Non-pigmented ciliary epithelial cell (primary cell): Measurements from ENCODE around the gene NAV3.
A peak's percentile ranks its signal among the peaks of the same experiment; 100 is the strongest.
"Not testable (repeated sequence)": the region's sequence is repeated elsewhere in the genome, so short reads cannot be mapped to it uniquely, and the experiment has no call there.

Source experiments
- DNase-seq: peaks from one replicate; pipeline ENCODE4 v3.0.0-alpha.2; 2010; ENCODE audit warnings: low read depth

Gene NAV3

DNA sequence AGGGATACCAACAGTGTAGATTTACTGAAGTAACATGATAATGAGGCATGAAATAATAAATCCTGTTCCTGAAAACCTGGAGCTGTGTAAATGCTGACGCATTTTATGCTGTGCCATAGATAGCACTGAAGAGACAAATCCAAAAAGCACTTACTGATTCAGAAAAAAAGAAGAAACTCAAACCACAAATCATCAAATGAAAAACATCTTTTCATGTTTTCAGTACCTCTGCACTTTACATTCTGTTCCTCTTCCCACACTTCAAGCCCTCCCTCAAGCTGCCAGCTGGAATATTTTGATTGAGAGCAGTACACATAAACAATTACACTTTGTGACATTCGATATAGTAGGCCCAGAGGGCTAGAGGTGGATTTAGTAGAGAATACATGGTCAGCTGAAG is 362.3 kb downstream of the NAV3 start:
- no peak for DNase-seq

DNA sequence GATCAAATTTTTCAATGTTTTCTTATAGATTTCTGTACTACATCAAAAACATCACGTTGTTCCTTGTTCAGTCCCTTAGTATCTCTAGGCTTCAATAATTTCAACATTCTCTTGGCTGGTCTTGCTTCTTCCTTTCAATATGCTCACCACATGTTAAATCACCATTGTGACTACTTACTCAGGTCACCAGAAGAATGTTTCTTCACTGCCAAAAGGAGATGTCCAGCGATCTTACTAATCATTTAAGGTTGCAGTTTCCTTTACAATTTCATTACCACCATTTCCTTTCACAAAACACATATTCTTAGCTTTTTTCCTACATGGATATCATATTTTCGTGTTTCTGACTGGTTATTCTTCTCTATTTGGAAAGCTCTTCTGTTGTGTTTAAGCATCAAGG is 363.8 kb downstream of the NAV3 start:
- peak; percentile 83 for DNase-seq

DNA sequence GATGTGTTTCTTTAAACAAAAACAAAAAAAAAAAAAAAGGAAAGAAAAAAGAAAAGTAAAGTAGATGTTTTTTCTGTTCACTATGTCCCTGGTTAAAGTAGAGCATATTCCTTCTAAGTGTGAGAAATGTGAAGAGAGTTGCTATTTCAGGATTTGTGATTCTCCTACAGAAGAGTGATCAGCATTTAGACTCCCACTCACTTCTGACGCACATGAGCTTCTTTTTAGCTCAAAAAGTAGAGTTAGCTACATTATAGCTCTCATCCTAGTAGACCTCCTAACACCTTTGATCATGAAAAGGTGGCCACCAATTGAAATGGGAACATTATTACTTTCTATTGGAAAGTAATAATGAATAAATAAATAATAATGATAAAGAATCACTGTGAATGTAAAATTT is 368.2 kb downstream of the NAV3 start:
- no peak for DNase-seq

DNA sequence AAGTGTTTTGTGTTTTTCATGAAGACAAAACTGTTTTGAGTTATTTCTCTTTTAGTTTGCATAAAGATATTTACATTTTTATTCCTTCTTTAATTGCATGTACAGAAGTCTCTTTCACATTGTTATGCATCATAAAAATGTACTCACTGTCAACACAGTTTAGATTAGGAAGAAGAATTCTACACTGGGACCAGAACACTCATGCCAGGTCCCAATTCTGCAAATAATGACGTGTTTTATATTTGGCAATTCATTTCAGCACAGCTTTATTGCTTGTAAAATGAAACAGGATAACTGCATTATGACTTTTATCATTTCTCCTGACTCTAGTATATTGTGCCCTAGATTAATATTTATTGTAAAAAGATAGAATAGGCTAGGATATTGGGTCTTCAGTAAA is 369.2 kb downstream of the NAV3 start:
- DNase-seq: no peak

DNA sequence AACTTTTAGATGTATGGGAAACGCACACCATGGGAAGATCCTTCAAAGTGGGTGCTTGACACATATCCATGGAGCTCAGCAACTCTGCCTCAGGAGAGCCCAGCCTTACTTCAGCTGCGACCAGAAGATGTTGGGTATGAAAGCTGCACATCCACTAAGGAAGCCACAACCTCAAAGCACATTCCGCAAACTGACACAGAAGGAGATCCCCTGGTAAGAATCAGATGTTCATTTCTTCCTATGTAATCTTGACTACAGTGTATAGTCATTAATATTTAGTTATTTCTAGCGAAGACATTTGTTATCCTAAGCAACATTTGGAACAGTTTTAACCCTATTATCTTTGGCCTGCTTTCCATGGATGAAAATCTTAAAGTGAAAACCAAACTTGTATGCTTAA is 374.2 kb downstream of the NAV3 start:
- DNase-seq: no peak

DNA sequence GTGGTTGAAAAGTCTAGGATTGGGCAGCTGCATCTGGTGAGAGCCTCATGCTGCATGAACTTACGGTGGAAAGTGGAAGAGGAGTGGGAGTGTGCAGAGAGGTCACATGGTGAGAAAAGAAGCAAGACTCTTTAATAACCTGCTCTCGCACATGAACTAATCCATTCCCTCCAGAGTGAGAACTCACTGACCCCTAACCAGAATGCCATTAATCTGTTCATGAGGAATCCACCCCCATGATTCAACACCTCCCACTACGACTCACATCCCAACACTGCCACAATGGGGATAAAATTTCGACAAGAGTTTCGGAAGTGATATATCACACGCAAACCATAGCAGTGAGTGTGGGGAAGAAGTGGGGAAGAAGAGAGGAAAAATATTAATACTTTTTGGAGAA is 377.4 kb downstream of the NAV3 start:
- no peak for DNase-seq

DNA sequence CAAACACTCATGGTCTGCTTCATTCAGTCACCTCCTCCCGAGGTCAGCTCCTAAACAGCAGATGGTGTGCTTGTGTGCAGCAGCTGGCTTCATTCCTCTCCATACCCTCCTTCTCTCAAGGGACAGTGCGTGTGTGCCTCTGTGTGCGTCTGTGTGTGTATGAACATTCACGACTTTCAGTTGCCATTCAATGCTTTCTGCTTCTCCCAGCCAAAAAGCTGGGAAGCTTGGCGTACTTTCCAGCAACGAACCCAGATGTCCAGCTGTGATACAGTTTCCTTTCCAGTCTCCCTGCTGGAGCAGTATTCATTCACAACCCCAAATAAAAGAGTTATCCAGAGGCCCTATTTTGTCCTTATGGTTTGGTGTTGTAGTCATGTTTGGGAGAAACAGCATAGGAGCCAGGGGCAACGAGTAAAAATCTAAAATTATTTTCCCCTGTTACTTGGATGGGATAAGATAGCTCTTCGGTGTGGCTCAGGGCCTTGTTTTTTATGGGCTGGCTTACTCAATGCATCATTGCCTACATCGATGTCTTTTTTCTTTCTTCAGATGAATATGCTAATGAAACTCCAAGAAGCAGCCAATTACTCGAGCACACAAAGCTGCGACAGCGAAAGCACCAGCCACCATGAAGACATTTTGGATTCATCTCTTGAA is 379.3 kb downstream of the NAV3 start:
- DNase-seq: no peak

DNA sequence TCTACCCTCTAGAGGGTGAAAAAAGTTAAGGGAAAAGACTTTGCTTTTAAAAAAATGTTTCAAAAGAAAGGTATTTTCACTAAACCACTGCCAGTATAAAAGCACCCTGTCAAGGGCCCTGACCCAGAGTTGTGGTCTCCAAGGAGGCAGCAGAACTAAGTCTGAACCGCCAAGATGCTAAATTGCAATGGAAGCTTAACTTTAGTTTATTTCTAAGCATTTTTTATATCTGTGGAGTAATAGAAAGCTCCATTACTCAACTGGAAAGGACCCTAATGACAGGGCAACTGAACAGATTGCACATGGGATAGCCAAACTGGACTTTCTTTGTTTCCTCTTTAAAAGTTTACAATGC is 379.8 kb downstream of the NAV3 start:
- no peak for DNase-seq

DNA sequence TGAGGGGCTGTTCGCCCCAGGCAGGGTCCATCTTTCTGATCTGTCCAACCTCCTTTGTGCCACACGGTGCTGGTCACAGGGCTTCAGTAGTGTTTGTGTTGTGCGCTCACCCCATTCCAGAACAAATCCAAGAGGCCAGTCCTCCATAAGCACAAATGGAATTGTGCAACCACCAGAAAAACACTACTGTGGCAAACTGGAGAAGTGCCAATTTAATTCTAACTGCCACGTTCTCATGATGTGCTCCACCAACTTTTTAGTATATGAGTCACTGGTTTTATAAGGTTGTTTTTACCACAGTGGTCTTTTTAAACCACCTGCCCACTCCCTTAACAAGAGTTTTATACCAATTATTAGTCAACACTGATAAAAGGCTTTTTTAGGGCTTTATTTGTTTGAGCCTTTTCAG is 380.2 kb downstream of the NAV3 start:
- DNase-seq: no peak

DNA sequence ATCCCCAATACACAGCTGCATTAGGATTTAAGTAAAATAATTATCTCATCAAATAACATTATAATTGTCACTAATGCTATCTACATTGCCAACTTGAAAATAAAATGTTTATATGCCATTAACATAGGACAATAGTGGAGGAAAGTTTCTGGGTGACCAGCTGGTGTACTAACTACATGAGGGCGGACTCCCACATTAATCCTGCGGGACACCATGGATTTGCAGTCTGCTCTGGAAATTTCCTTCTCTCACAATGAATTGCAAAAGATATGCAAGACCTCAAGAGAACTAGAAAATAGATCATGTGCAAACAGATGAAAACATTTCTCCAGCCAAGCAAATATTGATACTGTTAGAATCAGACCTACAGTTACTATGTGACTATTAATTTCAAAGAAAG is 390.1 kb downstream of the NAV3 start:
- no peak for DNase-seq

DNA sequence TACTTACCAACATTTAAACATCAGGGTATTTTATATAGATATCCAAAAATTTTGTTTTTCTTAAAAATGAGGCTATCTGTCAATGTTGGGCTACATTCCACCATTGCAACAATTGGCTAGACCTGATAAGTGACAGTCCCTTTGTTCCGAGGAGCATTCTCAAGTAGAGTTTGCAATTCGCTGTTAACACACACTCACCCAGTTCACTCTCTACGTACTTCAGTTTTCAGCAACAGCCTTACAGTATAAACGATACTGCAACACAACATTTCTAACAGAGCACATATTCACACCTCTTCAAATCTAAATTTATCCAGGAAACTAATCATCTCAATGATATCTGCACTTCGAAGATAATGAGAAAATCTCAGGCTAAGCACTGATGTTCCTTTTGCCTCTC is 393.5 kb downstream of the NAV3 start:
- DNase-seq: no peak

DNA sequence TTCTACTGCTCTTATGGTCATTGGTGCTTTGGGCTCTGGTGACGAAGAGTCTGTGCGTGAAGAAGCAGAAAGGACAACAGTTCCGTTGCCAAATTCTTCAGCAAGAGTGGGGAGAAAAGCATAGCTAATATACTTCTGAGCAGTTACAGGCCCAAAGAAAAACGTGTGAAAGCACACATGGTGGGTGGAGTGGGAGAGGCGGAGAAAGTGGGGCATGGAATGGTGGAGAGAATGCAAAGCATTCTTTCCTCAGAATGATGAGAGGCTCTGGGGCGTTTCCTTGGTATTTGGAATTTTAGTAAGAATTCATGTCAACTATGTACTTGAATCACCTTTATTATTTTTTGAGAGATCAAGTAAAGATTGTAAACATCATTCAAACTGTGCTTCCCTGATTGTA is 396.1 kb downstream of the NAV3 start:
- no peak for DNase-seq

DNA sequence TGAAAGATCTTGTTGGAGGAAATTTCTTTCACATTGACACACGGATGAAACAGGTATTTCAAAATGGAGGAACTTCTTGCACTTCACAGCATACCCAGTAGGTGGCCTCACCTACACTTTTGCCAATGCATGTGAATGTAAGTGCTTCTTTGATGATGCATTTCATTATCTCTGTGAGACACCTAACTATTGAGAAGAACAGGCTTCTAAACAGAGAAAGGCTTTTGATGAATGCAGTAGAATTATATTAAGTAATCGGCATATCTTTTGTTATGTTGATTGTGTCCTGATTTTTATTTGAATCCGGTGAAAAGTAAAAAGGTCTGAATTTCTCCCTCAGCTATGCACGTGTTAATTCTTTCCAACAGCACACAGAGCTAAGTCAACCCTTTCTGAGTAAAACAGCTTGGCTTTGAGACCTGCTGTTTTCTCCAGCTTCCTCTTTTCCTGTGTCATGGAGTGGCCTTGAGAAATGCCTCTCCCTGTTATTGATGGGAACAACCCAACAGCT is 399.0 kb downstream of the NAV3 start:
- peak; percentile 27 for DNase-seq

DNA sequence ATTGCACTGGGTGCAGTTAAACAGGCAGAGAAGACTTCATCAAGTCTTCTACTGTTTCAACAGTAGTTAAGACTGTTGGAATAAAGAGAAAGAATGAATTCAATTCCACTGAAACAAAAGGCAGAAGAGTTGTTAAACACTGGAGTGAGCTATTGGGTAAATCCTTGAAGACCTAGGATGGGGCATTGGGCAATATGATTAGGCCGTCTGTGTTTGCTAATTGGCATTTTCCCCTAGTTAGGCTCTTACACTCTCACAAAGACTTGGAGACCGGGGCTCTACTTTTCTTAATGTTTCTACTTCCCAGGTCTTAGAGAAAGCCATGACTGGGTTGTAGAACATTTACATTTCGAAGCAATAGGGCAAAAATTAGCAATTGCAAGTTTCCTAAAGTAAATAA is 402.1 kb downstream of the NAV3 start:
- no peak for DNase-seq

DNA sequence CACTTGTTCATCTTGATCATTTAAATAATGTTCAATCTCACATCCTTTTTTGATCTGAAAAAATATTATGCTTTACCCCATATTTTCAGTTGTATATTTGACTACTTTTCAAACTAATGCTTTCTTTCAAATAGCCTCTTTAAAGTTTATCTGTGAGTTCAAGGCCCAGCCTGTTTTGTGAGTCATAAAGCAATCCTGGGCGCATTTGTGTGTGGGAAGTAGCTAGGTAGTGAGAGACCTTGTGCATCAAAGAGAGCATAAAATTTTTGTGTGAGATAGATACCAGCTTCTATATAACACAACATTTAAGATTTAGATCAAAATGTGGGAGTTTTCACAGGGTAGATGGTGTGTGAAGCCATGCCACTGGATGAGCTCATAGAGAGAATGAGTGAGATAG is 405.6 kb downstream of the NAV3 start:
- DNase-seq: no peak

DNA sequence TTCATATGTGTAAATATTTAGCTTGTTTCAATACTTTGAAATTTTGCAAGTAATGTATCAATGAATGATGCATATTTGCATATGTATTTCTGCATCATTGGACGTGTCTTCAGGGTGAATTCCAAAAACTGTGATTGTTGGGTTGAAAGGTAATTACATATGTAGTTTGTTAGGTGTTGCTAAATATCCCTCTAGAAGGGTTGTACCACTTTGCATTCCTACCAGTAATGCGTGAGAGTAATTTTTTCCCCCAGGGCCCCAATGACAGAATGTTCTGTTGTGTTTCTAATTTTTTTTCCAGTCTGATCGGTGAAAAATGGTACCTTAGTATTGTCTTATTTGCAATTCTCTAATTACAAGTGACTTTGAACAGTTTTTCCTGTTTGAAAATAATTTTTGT is 408.9 kb downstream of the NAV3 start:
- no peak for DNase-seq

DNA sequence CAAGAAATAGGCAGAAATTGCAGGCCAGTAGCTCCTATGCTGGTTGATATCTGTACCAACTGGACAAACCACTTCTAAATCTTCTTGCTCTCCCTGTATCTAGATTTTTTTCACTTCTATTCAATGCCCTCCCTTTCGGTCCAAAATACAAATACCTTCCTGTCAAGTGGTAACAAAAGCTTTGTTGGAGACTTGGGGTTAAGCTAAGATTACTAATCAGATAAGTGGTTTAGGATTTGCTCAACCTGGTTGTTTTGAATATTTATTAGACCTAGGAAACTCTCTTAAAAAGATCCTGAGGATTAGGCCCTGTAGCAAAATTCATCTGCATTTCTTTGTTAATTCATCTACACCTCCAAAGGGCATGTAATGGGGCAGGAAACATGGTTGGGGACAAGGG is 410.1 kb downstream of the NAV3 start:
- no peak for DNase-seq

DNA sequence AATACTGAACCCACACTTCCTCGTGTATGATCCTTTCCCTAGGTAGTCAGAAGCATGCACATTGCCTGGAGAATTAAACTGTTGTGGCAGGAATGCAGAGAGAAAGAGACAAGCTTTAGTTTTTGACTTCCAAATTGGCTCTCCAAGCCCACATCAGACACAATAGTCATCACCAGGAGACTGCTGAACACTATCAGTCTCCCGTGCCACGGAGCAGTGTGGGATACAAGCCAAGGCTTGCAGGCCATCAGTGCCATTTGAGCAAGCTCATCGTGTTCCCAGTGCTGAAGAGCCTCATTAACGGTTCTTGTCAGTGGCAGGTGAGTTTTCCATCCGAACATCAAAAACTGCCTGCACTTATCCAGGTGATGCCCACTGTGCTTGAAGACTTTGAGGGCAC is 410.8 kb downstream of the NAV3 start:
- DNase-seq: no peak

DNA sequence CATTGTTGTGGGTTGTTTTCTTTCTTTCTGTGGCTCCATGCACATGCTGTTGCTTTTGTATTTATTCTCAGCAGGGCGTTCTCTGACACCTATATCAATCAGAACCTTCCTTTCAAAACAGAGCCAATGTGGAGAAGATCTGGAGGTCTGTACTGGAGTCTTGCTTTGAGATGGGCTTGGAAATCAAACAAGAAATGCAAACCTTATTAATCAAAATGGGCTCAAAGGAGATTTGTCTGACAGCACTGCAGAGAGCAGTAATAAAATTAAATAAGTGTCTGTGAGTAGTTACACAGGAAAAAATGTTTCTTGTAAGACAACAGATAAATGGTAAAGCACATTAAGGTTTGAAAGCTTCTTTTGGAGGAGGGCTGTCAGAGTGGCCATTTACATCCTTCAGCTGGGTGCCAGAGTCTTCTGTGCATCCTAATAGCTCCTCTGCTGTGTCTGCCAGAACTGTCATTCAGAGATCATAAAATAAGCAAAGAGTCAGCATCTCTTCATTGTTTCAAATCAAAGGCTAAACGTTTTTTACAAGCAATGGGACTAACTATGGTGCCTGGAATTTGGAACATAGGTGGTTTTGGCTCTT is 414.3 kb downstream of the NAV3 start:
- no peak for DNase-seq

DNA sequence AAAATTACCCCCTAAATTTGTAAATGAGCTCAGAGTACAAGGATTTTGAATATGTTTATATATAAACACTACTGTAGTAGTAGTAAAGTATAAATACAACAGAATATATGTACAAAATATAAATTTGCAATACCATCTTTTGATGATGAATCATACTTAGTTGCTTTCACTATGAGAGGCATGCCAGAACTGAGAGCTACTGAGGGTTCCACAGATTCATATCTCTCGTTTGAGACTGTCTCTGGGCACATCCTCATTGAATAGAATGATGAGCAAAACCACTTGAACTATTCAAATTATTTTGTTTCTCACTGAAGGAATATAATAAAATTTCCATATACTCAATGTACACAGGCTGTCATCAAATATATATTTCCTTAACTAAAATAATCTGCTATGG is 417.6 kb downstream of the NAV3 start:
- no peak for DNase-seq

DNA sequence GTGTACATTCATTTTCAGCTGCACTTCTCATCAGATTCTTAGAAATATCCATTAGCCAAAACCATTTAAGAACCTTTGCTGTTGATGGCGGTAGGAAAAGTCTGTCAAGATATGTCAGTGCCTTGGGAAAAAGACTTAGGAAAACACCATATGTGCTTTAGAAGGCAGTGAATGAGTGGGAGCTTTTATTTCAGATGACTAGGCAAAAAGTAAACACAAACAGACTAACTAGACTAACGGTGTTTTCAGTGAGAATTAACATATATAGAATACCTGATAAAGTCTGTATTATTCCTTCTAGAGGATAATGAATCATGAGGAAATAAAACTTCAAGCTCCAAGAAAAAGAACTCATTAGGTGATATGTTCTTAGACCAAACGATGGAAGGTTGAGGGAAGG is 418.9 kb downstream of the NAV3 start:
- no peak for DNase-seq

DNA sequence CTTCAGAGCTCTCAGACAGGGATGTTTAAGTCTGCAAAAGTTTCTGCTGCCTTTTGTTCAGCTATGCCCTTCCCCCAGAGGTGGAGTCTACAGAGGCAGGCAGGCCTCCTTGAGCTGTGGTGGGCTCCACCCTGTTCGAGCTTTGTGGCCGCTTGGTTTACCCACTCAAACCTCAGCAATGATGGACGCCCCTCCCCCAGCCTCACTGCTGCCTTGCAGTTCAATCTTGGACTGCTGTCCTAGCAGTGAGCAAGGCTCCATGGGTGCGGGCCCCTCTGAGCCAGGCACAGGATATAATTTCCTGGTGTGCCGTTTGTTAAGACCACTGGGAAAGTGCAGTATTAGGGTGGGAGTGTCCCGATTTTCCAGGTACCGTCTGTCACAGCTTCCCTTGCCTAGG is 427.0 kb downstream of the NAV3 start:
- DNase-seq: not testable (repeated sequence)

DNA sequence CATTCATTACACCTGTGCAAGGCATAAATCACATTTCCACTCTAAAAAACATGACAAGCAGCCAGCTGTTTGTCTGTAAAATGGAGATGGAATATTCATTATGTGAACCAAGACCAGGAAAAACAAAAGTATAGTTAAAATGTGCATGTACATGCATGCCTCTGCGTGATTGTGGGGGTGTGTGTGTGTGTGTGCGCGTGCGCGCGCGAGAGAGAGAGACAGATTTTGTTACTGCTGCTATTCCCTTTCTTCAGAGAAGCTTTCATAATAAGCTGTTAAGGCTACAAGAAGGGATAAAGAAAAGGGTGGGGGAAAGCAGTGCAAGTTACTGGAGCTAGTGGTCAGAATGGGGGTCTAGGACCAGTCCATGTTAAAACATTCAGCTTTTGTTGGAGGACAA is 430.3 kb downstream of the NAV3 start:
- no peak for DNase-seq

DNA sequence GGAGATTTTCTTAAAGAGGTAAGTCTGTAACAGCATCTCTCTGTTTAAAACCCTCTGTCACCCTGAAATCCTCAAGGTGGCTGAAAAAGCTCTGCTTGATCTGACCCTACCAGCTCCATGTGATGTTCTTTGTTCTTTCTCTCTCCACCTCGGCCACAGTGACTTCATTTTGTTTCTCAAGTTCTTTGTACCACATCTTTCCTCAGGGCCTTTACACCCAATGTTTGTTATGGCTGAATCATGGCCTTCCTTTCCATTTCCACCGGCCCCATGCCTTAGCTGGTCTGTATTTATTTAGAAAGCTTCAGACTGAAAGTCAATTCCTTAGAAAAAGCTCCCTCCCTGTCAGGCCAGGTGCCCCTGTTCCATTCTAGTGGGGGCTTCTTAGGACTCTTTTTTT is 431.2 kb downstream of the NAV3 start:
- DNase-seq: no peak
